Measurements from ENCODE around the gene LRRC56. TPM values are rescaled to one million over a fixed set of nuclear protein-coding genes. Genes with fewer than 3 reads are reported as not detected.

The LRRC56 gene
- total RNA-seq, 1 donor from 2014 or later = 7.6 TPM

DNA sequence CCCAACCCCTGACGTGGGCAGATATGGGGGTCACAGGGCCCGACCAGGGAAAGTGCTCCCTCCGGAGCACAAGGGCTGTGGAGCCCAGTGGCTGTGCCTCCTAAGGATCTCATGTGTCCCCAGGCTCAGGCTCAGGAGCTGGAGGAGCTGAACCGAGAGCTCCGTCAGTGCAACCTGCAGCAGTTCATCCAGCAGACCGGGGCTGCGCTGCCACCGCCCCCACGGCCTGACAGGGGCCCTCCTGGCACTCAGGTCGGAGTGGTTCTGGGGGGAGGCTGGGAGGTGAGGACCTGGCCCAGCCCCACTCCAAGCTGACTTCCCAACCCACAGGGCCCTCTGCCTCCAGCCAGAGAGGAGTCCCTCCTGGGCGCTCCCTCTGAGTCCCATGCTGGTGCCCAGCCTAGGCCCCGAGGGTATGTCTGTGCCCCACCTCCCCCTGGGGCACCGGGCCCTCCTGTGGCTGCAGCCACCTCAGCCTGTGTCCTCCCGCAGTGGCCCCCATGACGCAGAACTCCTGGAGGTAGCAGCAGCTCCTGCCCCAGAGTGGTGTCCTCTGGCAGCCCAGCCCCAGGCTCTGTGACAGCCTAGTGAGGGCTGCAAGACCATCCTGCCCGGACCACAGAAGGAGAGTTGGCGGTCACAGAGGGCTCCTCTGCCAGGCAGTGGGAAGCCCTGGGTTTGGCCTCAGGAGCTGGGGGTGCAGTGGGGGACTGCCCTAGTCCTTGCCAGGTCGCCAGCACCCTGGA lies 25.9 kb downstream of the LRRC56 start:
- H3K9me3 ChIP-seq = no peaks in the 10 kb centered on the region
- peaks cover 9% of the 10 kb centered on the region for H3K27me3 ChIP-seq (ENCODE audit: low read depth)
- no peak overlapping the region for H3K4me3 ChIP-seq
- TF ChIP-seq, protein P1, sequence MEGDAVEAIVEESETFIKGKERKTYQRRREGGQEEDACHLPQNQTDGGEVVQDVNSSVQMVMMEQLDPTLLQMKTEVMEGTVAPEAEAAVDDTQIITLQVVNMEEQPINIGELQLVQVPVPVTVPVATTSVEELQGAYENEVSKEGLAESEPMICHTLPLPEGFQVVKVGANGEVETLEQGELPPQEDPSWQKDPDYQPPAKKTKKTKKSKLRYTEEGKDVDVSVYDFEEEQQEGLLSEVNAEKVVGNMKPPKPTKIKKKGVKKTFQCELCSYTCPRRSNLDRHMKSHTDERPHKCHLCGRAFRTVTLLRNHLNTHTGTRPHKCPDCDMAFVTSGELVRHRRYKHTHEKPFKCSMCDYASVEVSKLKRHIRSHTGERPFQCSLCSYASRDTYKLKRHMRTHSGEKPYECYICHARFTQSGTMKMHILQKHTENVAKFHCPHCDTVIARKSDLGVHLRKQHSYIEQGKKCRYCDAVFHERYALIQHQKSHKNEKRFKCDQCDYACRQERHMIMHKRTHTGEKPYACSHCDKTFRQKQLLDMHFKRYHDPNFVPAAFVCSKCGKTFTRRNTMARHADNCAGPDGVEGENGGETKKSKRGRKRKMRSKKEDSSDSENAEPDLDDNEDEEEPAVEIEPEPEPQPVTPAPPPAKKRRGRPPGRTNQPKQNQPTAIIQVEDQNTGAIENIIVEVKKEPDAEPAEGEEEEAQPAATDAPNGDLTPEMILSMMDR (IDR thresholded peaks at IDR 0.05) = no peak
- no peak overlapping the region for H3K27ac ChIP-seq
- ATAC-seq (no peak), DNase-seq (no peak)
- peaks cover 7% of the 10 kb centered on the region for H3K36me3 ChIP-seq
- intact Hi-C loops (cut with DNase I) = no loop called here
- peaks cover 50% of the 10 kb centered on the region for H3K4me1 ChIP-seq

- intact Hi-C loops (cut with DNase I) = no loop called here
- no peak for ATAC-seq
- H3K4me1 ChIP-seq = peaks cover 52% of the 10 kb centered on the region
- H3K27me3 ChIP-seq (ENCODE audit: low read depth) = peaks cover 4% of the 10 kb centered on the region
- peak overlapping the region; percentile 41 for H3K27ac ChIP-seq
- no peaks in the 10 kb centered on the region for H3K9me3 ChIP-seq
- H3K36me3 ChIP-seq = peaks cover 7% of the 10 kb centered on the region
- H3K4me3 ChIP-seq = no peak overlapping the region
- DNase-seq = no peak
- TF ChIP-seq, protein P1 (IDR thresholded peaks at IDR 0.05) = no peak
Observed at GRCh38 chr11:563812-564578, 26.7 kb downstream of the LRRC56 start.

- no peaks in the 10 kb centered on the region for H3K27me3 ChIP-seq (ENCODE audit: low read depth)
- no peak overlapping the region for H3K4me3 ChIP-seq
- DNase-seq (no peak), ATAC-seq (no peak)
- TF ChIP-seq, protein P1 (IDR thresholded peaks at IDR 0.05) = no peak
- peaks cover 7% of the 10 kb centered on the region for H3K36me3 ChIP-seq
- peaks cover 49% of the 10 kb centered on the region for H3K4me1 ChIP-seq
- no peak overlapping the region for H3K27ac ChIP-seq
- intact Hi-C loops (cut with DNase I) = no loop called here
- H3K9me3 ChIP-seq = no peaks in the 10 kb centered on the region
Observed at GRCh38 chr11:565921-566509, 28.7 kb downstream of the LRRC56 start.

GRCh38 chr11:567011-567628 lies 29.8 kb downstream of the LRRC56 start:
- DNase-seq (no peak), ATAC-seq (no peak)
- Histone ChIP-seq H3K4me3 (peak overlapping the region; percentile 68), H3K4me1 (peaks cover 39% of the 10 kb centered on the region), H3K27ac (peak overlapping the region; percentile 88), H3K27me3 (ENCODE audit: low read depth) (no peaks in the 10 kb centered on the region), H3K36me3 (peaks cover 7% of the 10 kb centered on the region), H3K9me3 (no peaks in the 10 kb centered on the region)
- TF ChIP-seq, protein P1 (IDR thresholded peaks at IDR 0.05) = no peak
- intact Hi-C loops (cut with DNase I) = no loop called here

- Histone ChIP-seq H3K27ac (peak overlapping the region; percentile 88), H3K4me3 (peak overlapping the region; percentile 68), H3K9me3 (no peaks in the 10 kb centered on the region), H3K4me1 (peaks cover 36% of the 10 kb centered on the region), H3K27me3 (ENCODE audit: low read depth) (no peaks in the 10 kb centered on the region), H3K36me3 (peaks cover 7% of the 10 kb centered on the region)
- ATAC-seq (peak; percentile 2 to 4), DNase-seq (no peak)
- TF ChIP-seq, protein P1 (IDR thresholded peaks at IDR 0.05) = no peak
- intact Hi-C loops (cut with DNase I) = no loop called here
Observed at GRCh38 chr11:567629-568292, 30.4 kb downstream of the LRRC56 start.
